GM12878 (cell line): ENCODE results near the gene MARS2. TPM values are rescaled to one million over a fixed set of nuclear protein-coding genes. Genes with fewer than 3 reads are reported as not detected.

Experiments
- ATAC-seq: fragments of 200-7000 bp; cut with Tn5 transposase; 3 replicates; pipeline ENCODE4 v1.9.1; 2020; ENCODE audit warnings: mild to moderate bottlenecking, moderate library complexity
- BruUV-seq: library from RNA; stranded (reverse); fragments of 400-500 nt; replicated peaks from 2 replicates; lab custom pipeline; 2021; lab: Mats Ljungman, UMichigan
- CTCF ChIA-PET: fragments of 300-600 bp; sonication (Branson Sonifier 250); formaldehyde crosslinking; extraction: SDS; loops from one replicate; lab custom pipeline; 2021; ENCODE audit warnings: inconsistent platforms; lab: Yijun Ruan, JAX
- POLR2A ChIA-PET: fragments of 350-600 bp; formaldehyde crosslinking; extraction: SDS; loops from one replicate; lab custom pipeline; 2021; ENCODE audit warnings: inconsistent platforms; lab: Charles Lee
- RAD21 ChIA-PET: fragments of 300-600 bp; sonication (Branson Sonifier 250); formaldehyde crosslinking; loops from one replicate; lab custom pipeline; 2023; ENCODE audit warnings: antibody characterized with exemption; ENCODE audit not compliant: unreplicated experiment; lab: Charles Lee
- SMC1A ChIA-PET: fragments of 300-600 bp; sonication (Branson Sonifier 250); formaldehyde crosslinking; loops from one replicate; lab custom pipeline; 2023; ENCODE audit not compliant: unreplicated experiment, uncharacterized antibody; lab: Charles Lee
- DNase-seq: peaks from one replicate; pipeline ENCODE4 v3.0.0-alpha.2; 2011; ENCODE audit warnings: low read depth, low spot score
- FAIRE-seq: peaks from 3 replicates; lab custom pipeline; 2011; peaks lifted over from hg19 to GRCh38; lab: Jason Lieb, UNC
- H2AFZ ChIP-seq: 2 replicates; pipeline ENCODE4 v1.6.0; 2011; ENCODE audit warnings: low read depth, low read length, control low read depth; ENCODE audit not compliant: control insufficient read depth
- H3K27ac ChIP-seq: 2 replicates; pipeline ENCODE4 v1.5.1; 2011; ENCODE audit warnings: control low read depth; ENCODE audit not compliant: control insufficient read depth, insufficient read depth
- H3K27me3 ChIP-seq, 2 experiments: replicated peaks in 1 of 2; 2 replicates each; pipeline versions ENCODE4 v1.6.0 to v1.6.1; 2011; ENCODE audit warnings: low read length in 1 of 2; ENCODE audit not compliant: control insufficient read depth in 2 of 2, insufficient read depth in 2 of 2
- H3K36me3 ChIP-seq, 2 experiments: 2 replicates each; pipeline ENCODE4 v1.5.1; 2011; ENCODE audit warnings: low read length in 1 of 2; ENCODE audit not compliant: control insufficient read depth in 2 of 2, insufficient read depth in 2 of 2
- H3K4me1 ChIP-seq: 2 replicates; pipeline ENCODE4 v1.6.1; 2011; ENCODE audit warnings: mild to moderate bottlenecking, low read length, moderate library complexity, mixed read lengths; ENCODE audit not compliant: control insufficient read depth, insufficient read depth
- H3K4me2 ChIP-seq: 2 replicates; pipeline ENCODE4 v1.6.0; 2011; ENCODE audit warnings: control low read depth; ENCODE audit not compliant: control insufficient read depth, insufficient read depth
- H3K4me3 ChIP-seq: fragments of 200-600 bp; sonication (generic); 2 replicates; pipeline ENCODE4 v1.5.1; 2016
- H3K79me2 ChIP-seq: 2 replicates; pipeline ENCODE4 v1.6.0; 2011; ENCODE audit warnings: low read length; ENCODE audit not compliant: control insufficient read depth, insufficient read depth
- H3K9ac ChIP-seq: 2 replicates; pipeline ENCODE4 v1.8.0; 2011; ENCODE audit warnings: low read length, control low read depth, mixed read lengths; ENCODE audit not compliant: control insufficient read depth, insufficient read depth
- H3K9me3 ChIP-seq: replicated peaks from 3 replicates; pipeline ENCODE4 v1.5.1; 2011; ENCODE audit warnings: mild to moderate bottlenecking, low read length; ENCODE audit not compliant: control insufficient read depth, insufficient read depth
- H4K20me1 ChIP-seq: 2 replicates; pipeline ENCODE4 v1.6.0; 2011; ENCODE audit not compliant: control insufficient read depth, insufficient read depth
- ASH2L ChIP-seq: fragments of 300-600, 200-600 bp; sonication (generic); IDR thresholded peaks from 2 replicates; pipeline ENCODE4 v1.6.1; 2017; ENCODE audit warnings: low read depth, mild to moderate bottlenecking, borderline replicate concordance
- BCL3 ChIP-seq: IDR thresholded peaks from 2 replicates; pipeline ENCODE4 v1.6.1; 2011; ENCODE audit warnings: borderline replicate concordance, low read depth, mild to moderate bottlenecking, moderate library complexity, low read length; ENCODE audit not compliant: insufficient read depth, poor library complexity, severe bottlenecking
- CHD4 ChIP-seq: fragments of 200-600 bp; sonication (generic); IDR thresholded peaks from 2 replicates; pipeline ENCODE4 v1.6.1; 2016; ENCODE audit warnings: mild to moderate bottlenecking
- DPF2 ChIP-seq: fragments of 450-650 bp; IDR thresholded peaks from 2 replicates; pipeline ENCODE4 v1.6.1; 2017; ENCODE audit warnings: mild to moderate bottlenecking
- ESRRA ChIP-seq: IDR thresholded peaks from 2 replicates; pipeline ENCODE4 v1.6.1; 2012; ENCODE audit warnings: mild to moderate bottlenecking, low read length, improper control_type of control experiment
- HDGF ChIP-seq: fragments of 450-650 bp; IDR thresholded peaks from 2 replicates; pipeline ENCODE4 v1.6.1; 2016; ENCODE audit warnings: antibody characterized with exemption
- JUND ChIP-seq: IDR thresholded peaks from 2 replicates; pipeline ENCODE4 v1.6.1; 2012; ENCODE audit warnings: low read depth, mild to moderate bottlenecking, low read length, improper control_type of control experiment, moderate library complexity
- KDM1A ChIP-seq: fragments of 200-600 bp; sonication (generic); IDR thresholded peaks from 2 replicates; pipeline ENCODE4 v1.6.1; 2016; ENCODE audit warnings: borderline replicate concordance
- NFIC ChIP-seq: IDR thresholded peaks from 2 replicates; pipeline ENCODE4 v1.6.1; 2012; ENCODE audit warnings: low read depth, mild to moderate bottlenecking, inconsistent platforms, low read length, moderate library complexity
- NRF1 ChIP-seq: conservative IDR thresholded peaks from 2 replicates; pipeline ENCODE4 v1.6.1; 2011; ENCODE audit warnings: mild to moderate bottlenecking, low read depth, low read length, improper control_type of control experiment
- RB1 ChIP-seq: fragments of 450-650 bp; formaldehyde crosslinking; IDR thresholded peaks from 2 replicates; pipeline ENCODE4 v1.6.1; 2017; ENCODE audit warnings: mild to moderate bottlenecking, borderline replicate concordance
- TARDBP ChIP-seq: IDR thresholded peaks from 2 replicates; pipeline ENCODE4 v1.6.1; 2016; ENCODE audit warnings: borderline replicate concordance
- ZNF207 ChIP-seq: fragments of 450-650 bp; IDR thresholded peaks from 2 replicates; pipeline ENCODE4 v1.6.1; 2014; ENCODE audit warnings: antibody characterized with exemption, mild to moderate bottlenecking, borderline replicate concordance
- WGBS: methylation state at CpG from one replicate; pipeline ENCODE4 v1.1.6; 2016; ENCODE audit warnings: low lambda C conversion rate; ENCODE audit not compliant: insufficient replicate concordance, insufficient coverage; ENCODE audit errors: missing lambda C conversion rate; 5-methylcytosine and 5-hydroxymethylcytosine counted together
- in situ Hi-C: fragments of 300-500 bp; cut with MboI; formaldehyde crosslinking; loops from 9 replicates; pipeline ENCODE4 v1.14.3; 2018; ENCODE audit warnings: mixed read lengths
- intact Hi-C: fragments of 100-400 bp; cut with micrococcal nuclease; formaldehyde crosslinking; loops from one replicate; pipeline ENCODE4 v1.14.2; 2022; ENCODE audit not compliant: unreplicated experiment
- polyA plus RNA-seq, 11 experiments: library from polyadenylated mRNA; depleted of rRNA in 4 of 11; unstranded in 6 of 11; stranded (reverse) in 5 of 11; fragments of >200 nt; fragmentation: Nextera tagmentation in 4 of 11; fragmentation: Illumina TruSeq in 1 of 11; extraction: Ambion mirVana in 4 of 11; extraction: Trizol in 1 of 11; gene quantifications; 1 replicate in 1 of 11; 2 replicates in 10 of 11; pipeline versions ENCODE4 v1.2.1 to v1.2.3, GENCODE V29; 2011 to 2016; ENCODE audit warnings: inconsistent platforms in 2 of 11, missing spikeins in 2 of 11, low read depth in 1 of 11
- total RNA-seq, 4 experiments: library from RNA; depleted of rRNA in 3 of 4; stranded (reverse); fragments of >200 nt in 3 of 4; fragmentation: Illumina TruSeq in 1 of 4; extraction: Trizol in 1 of 4; gene quantifications; 2 replicates each; pipeline versions ENCODE4 v1.2.1 to v1.2.3, GENCODE V29; 2013 to 2021
- TF ChIP-seq, protein P1 (sequence below): IDR thresholded peaks from 2 replicates; pipeline ENCODE4 v1.6.1; 2012; ENCODE audit warnings: improper control_type of control experiment, low read depth, low read length; ENCODE audit not compliant: insufficient replicate concordance
- TF ChIP-seq, protein P2 (sequence below): IDR thresholded peaks from 2 replicates; pipeline ENCODE4 v1.6.1; 2012; ENCODE audit warnings: low read depth, low read length, improper control_type of control experiment
- TF ChIP-seq, protein P3 (sequence below): fragments of 450-650 bp; IDR thresholded peaks from 2 replicates; pipeline ENCODE4 v1.6.1; 2017; ENCODE audit warnings: low read depth, mild to moderate bottlenecking, moderate library complexity

The MARS2 gene
- total and polyA plus RNA-seq, 10 of the 15 experiments (the other 5 are each of a cell fraction or from before 2014, with no cell fraction given), result 4.0 to 22.7 (median 18.5) TPM

GRCh38 chr2:197677056-197677455 is 28.1 kb upstream of the MARS2 start:
- POLR2A ChIA-PET, result no interaction called here
- 85% methylated on average over 3 of the region's 3 CpGs for WGBS
- ATAC-seq, result no peak
- Histone ChIP-seq H3K27me3 (no peaks in the 10 kb centered on the region), H3K27ac (no peak overlapping the region), H3K36me3 (no peaks in the 10 kb centered on the region), H3K4me3 (no peak overlapping the region), H3K79me2 (no peaks in the 10 kb centered on the region), H3K4me2 (no peak overlapping the region)
- RAD21 ChIA-PET, result no interaction called here
- intact Hi-C loops, result no loop called here
- TF ChIP-seq ZNF207 (no peak), ESRRA (no peak), TARDBP (no peak), KDM1A (no peak), JUND (no peak), BCL3 (no peak), CHD4 (no peak), DPF2 (no peak), NRF1 (no peak), ASH2L (no peak), RB1 (no peak), HDGF (no peak), NFIC (no peak)
- TF ChIP-seq, protein P1, sequence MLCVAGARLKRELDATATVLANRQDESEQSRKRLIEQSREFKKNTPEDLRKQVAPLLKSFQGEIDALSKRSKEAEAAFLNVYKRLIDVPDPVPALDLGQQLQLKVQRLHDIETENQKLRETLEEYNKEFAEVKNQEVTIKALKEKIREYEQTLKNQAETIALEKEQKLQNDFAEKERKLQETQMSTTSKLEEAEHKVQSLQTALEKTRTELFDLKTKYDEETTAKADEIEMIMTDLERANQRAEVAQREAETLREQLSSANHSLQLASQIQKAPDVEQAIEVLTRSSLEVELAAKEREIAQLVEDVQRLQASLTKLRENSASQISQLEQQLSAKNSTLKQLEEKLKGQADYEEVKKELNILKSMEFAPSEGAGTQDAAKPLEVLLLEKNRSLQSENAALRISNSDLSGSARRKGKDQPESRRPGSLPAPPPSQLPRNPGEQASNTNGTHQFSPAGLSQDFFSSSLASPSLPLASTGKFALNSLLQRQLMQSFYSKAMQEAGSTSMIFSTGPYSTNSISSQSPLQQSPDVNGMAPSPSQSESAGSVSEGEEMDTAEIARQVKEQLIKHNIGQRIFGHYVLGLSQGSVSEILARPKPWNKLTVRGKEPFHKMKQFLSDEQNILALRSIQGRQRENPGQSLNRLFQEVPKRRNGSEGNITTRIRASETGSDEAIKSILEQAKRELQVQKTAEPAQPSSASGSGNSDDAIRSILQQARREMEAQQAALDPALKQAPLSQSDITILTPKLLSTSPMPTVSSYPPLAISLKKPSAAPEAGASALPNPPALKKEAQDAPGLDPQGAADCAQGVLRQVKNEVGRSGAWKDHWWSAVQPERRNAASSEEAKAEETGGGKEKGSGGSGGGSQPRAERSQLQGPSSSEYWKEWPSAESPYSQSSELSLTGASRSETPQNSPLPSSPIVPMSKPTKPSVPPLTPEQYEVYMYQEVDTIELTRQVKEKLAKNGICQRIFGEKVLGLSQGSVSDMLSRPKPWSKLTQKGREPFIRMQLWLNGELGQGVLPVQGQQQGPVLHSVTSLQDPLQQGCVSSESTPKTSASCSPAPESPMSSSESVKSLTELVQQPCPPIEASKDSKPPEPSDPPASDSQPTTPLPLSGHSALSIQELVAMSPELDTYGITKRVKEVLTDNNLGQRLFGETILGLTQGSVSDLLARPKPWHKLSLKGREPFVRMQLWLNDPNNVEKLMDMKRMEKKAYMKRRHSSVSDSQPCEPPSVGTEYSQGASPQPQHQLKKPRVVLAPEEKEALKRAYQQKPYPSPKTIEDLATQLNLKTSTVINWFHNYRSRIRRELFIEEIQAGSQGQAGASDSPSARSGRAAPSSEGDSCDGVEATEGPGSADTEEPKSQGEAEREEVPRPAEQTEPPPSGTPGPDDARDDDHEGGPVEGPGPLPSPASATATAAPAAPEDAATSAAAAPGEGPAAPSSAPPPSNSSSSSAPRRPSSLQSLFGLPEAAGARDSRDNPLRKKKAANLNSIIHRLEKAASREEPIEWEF, result no peak
- TF ChIP-seq, protein P2, sequence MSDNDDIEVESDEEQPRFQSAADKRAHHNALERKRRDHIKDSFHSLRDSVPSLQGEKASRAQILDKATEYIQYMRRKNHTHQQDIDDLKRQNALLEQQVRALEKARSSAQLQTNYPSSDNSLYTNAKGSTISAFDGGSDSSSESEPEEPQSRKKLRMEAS, result no peak
- TF ChIP-seq, protein P3, sequence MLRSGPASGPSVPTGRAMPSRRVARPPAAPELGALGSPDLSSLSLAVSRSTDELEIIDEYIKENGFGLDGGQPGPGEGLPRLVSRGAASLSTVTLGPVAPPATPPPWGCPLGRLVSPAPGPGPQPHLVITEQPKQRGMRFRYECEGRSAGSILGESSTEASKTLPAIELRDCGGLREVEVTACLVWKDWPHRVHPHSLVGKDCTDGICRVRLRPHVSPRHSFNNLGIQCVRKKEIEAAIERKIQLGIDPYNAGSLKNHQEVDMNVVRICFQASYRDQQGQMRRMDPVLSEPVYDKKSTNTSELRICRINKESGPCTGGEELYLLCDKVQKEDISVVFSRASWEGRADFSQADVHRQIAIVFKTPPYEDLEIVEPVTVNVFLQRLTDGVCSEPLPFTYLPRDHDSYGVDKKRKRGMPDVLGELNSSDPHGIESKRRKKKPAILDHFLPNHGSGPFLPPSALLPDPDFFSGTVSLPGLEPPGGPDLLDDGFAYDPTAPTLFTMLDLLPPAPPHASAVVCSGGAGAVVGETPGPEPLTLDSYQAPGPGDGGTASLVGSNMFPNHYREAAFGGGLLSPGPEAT, result no peak
- TF ChIP-seq, all 136 proteins: peak for 0
- SMC1A ChIA-PET, result no interaction called here
- H3K9me3 ChIP-seq, result no peaks in the 10 kb centered on the region
- FAIRE-seq, result no peak
- no peak for DNase-seq
- in situ Hi-C loops, result no loop called here
- no TSS peak for BruUV-seq
- CTCF ChIA-PET, result no interaction called here
- H3K4me1 ChIP-seq, result no peaks in the 10 kb centered on the region
- H4K20me1 ChIP-seq, result no peaks in the 10 kb centered on the region
- H3K9ac ChIP-seq, result no peak overlapping the region
- no peak overlapping the region for H2AFZ ChIP-seq
